ENCODE measurements around the gene DACH1.

DACH1 gene

DNA sequence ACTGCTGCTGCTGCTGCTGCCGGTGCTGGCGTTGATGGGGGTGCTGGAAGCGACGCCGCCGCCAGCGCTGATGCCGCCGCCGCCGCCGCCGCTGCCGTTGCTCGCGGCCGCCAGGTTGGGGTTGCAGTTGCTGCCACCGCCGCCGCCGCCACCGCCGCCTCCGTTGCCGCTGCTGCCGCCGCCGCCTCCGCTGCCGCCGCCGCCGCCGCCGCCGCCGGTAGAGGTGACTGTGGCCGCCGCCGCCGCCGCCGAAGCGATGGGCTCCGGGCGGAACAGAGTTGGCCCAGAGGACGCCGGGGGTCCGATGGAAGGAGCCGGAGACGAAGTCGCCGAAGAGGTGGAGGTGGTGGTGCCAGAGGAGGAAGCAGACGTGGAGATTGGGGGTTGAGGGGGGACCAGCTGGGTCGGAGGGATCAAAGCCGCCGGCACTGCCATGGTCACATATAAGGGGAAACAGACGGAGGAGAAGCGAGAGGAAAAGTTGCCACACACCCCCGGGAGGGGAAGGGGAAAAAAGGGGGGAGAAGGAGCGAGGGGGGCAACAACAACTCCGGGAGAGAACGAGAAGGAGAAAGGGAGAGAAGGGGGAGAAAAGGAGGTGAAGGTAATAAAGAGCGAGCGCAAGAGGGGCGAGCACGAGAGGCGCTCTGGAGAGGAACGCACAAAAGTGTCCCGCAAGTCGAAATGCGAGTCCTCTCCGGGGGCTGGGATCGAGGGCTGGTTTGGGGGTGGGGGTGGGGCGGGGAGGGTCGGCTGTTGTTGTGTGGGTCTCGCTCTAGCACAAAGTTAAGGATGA, 471 bp downstream of the DACH1 start (continued):
- TF ChIP-seq, protein P1, sequence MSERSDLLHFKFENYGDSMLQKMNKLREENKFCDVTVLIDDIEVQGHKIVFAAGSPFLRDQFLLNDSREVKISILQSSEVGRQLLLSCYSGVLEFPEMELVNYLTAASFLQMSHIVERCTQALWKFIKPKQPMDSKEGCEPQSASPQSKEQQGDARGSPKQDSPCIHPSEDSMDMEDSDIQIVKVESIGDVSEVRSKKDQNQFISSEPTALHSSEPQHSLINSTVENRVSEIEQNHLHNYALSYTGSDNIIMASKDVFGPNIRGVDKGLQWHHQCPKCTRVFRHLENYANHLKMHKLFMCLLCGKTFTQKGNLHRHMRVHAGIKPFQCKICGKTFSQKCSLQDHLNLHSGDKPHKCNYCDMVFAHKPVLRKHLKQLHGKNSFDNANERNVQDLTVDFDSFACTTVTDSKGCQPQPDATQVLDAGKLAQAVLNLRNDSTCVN (tag by site-specific recombination; optimal IDR thresholded peaks at IDR 0.05) = peak; percentile 62
- TF ChIP-seq ZBTB7A (tag by site-specific recombination; IDR thresholded peaks at IDR 0.05; ENCODE audit: low read depth) = no peak
- TF ChIP-seq, protein P2, sequence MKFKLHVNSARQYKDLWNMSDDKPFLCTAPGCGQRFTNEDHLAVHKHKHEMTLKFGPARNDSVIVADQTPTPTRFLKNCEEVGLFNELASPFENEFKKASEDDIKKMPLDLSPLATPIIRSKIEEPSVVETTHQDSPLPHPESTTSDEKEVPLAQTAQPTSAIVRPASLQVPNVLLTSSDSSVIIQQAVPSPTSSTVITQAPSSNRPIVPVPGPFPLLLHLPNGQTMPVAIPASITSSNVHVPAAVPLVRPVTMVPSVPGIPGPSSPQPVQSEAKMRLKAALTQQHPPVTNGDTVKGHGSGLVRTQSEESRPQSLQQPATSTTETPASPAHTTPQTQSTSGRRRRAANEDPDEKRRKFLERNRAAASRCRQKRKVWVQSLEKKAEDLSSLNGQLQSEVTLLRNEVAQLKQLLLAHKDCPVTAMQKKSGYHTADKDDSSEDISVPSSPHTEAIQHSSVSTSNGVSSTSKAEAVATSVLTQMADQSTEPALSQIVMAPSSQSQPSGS (tag by site-specific recombination; IDR thresholded peaks at IDR 0.05; ENCODE audit: low read depth) = no peak
- TF ChIP-seq SP3 (tag by site-specific recombination; IDR thresholded peaks at IDR 0.05) = no peak
- TF ChIP-seq ZNF2 (tag by site-specific recombination; IDR thresholded peaks at IDR 0.05) = no peak
- TF ChIP-seq, protein P3, sequence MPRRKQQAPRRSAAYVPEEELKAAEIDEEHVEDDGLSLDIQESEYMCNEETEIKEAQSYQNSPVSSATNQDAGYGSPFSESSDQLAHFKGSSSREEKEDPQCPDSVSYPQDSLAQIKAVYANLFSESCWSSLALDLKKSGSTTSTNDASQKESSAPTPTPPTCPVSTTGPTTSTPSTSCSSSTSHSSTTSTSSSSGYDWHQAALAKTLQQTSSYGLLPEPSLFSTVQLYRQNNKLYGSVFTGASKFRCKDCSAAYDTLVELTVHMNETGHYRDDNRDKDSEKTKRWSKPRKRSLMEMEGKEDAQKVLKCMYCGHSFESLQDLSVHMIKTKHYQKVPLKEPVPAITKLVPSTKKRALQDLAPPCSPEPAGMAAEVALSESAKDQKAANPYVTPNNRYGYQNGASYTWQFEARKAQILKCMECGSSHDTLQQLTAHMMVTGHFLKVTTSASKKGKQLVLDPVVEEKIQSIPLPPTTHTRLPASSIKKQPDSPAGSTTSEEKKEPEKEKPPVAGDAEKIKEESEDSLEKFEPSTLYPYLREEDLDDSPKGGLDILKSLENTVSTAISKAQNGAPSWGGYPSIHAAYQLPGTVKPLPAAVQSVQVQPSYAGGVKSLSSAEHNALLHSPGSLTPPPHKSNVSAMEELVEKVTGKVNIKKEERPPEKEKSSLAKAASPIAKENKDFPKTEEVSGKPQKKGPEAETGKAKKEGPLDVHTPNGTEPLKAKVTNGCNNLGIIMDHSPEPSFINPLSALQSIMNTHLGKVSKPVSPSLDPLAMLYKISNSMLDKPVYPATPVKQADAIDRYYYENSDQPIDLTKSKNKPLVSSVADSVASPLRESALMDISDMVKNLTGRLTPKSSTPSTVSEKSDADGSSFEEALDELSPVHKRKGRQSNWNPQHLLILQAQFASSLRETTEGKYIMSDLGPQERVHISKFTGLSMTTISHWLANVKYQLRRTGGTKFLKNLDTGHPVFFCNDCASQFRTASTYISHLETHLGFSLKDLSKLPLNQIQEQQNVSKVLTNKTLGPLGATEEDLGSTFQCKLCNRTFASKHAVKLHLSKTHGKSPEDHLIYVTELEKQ (tag by site-specific recombination; IDR thresholded peaks at IDR 0.05; ENCODE audit: borderline replicate concordance) = no peak
- TF ChIP-seq ZNF37A (tag by site-specific recombination; IDR thresholded peaks at IDR 0.05) = no peak
- TF ChIP-seq ZNF621 (tag by site-specific recombination; IDR thresholded peaks at IDR 0.05) = no peak
- TF ChIP-seq ZNF544 (tag by site-specific recombination; IDR thresholded peaks at IDR 0.05) = no peak

DNA sequence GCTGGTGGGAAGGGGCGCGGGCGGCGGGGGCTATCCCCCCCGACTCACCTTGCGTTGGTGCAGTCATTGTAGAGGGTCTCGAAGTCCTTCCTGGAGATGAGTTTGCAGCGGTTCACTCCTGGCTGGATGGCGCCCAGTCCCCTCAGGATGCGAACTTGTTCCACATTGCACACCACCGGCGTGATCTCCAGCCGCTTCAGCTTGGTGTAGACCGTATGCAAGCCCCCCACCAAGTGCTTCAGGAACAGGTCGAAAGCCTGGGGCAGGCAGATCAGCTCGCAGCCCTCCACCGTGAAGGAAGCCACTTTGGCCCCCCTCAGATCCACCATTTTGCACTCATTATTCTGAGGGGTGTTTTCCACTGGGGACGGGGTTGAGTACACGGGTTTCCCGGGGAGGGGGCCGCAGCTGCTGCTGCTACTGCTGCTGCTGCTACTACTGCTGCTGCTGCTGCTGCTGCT, 1.1 kb downstream of the DACH1 start:
- no peaks in the 10 kb centered on the region for H3K9me3 ChIP-seq (ENCODE audit: control insufficient read depth, insufficient read depth, low read depth, low read length)
- ChIA-PET POLR2A (no interaction called here), CTCF (interaction anchor here (1.6 kb wide), 1 partner anchor 546 kb away, joined by 3 read pairs; no protein-coding TSS in a partner anchor)
- peak overlapping the region; percentile 88 for H3K4me3 ChIP-seq (ENCODE audit: low read depth, low read length)
- H3K4me1 ChIP-seq (ENCODE audit: control insufficient read depth, insufficient read depth, low read length) = peaks cover 5% of the 10 kb centered on the region; the same call in 1 of the 2 replicates
- no peaks in the 10 kb centered on the region for H3K36me3 ChIP-seq (ENCODE audit: control insufficient read depth in 2 of 2, insufficient read depth in 1 of 2, low read length in 2 of 2)
- peak overlapping the region; percentile 92 for H3K27ac ChIP-seq (ENCODE audit: extremely low read depth, low read depth, low read length)
- TF ChIP-seq, protein P4, sequence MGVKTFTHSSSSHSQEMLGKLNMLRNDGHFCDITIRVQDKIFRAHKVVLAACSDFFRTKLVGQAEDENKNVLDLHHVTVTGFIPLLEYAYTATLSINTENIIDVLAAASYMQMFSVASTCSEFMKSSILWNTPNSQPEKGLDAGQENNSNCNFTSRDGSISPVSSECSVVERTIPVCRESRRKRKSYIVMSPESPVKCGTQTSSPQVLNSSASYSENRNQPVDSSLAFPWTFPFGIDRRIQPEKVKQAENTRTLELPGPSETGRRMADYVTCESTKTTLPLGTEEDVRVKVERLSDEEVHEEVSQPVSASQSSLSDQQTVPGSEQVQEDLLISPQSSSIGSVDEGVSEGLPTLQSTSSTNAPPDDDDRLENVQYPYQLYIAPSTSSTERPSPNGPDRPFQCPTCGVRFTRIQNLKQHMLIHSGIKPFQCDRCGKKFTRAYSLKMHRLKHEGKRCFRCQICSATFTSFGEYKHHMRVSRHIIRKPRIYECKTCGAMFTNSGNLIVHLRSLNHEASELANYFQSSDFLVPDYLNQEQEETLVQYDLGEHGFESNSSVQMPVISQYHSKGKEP (tag by site-specific recombination; IDR thresholded peaks at IDR 0.05) = peak; percentile 80
- TF ChIP-seq, protein P5, sequence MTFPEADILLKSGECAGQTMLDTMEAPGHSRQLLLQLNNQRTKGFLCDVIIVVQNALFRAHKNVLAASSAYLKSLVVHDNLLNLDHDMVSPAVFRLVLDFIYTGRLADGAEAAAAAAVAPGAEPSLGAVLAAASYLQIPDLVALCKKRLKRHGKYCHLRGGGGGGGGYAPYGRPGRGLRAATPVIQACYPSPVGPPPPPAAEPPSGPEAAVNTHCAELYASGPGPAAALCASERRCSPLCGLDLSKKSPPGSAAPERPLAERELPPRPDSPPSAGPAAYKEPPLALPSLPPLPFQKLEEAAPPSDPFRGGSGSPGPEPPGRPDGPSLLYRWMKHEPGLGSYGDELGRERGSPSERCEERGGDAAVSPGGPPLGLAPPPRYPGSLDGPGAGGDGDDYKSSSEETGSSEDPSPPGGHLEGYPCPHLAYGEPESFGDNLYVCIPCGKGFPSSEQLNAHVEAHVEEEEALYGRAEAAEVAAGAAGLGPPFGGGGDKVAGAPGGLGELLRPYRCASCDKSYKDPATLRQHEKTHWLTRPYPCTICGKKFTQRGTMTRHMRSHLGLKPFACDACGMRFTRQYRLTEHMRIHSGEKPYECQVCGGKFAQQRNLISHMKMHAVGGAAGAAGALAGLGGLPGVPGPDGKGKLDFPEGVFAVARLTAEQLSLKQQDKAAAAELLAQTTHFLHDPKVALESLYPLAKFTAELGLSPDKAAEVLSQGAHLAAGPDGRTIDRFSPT (tag by site-specific recombination; IDR thresholded peaks at IDR 0.05) = no peak
- TF ChIP-seq, protein P6, sequence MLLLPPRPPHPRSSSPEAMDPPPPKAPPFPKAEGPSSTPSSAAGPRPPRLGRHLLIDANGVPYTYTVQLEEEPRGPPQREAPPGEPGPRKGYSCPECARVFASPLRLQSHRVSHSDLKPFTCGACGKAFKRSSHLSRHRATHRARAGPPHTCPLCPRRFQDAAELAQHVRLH (tag by site-specific recombination; IDR thresholded peaks at IDR 0.05) = no peak
- no peak for TF ChIP-seq ZNF600 (tag by site-specific recombination; IDR thresholded peaks at IDR 0.05)
- TF ChIP-seq ZNF311 (tag by site-specific recombination; IDR thresholded peaks at IDR 0.05; ENCODE audit: borderline replicate concordance) = no peak
- TF ChIP-seq ZNF146 (tag by site-specific recombination; IDR thresholded peaks at IDR 0.05) = no peak
- TF ChIP-seq, protein P7, sequence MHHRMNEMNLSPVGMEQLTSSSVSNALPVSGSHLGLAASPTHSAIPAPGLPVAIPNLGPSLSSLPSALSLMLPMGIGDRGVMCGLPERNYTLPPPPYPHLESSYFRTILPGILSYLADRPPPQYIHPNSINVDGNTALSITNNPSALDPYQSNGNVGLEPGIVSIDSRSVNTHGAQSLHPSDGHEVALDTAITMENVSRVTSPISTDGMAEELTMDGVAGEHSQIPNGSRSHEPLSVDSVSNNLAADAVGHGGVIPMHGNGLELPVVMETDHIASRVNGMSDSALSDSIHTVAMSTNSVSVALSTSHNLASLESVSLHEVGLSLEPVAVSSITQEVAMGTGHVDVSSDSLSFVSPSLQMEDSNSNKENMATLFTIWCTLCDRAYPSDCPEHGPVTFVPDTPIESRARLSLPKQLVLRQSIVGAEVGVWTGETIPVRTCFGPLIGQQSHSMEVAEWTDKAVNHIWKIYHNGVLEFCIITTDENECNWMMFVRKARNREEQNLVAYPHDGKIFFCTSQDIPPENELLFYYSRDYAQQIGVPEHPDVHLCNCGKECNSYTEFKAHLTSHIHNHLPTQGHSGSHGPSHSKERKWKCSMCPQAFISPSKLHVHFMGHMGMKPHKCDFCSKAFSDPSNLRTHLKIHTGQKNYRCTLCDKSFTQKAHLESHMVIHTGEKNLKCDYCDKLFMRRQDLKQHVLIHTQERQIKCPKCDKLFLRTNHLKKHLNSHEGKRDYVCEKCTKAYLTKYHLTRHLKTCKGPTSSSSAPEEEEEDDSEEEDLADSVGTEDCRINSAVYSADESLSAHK (tag by site-specific recombination; IDR thresholded peaks at IDR 0.05) = peak; percentile 7; the same call in 1 of the 2 replicates
- TF ChIP-seq, protein P8, sequence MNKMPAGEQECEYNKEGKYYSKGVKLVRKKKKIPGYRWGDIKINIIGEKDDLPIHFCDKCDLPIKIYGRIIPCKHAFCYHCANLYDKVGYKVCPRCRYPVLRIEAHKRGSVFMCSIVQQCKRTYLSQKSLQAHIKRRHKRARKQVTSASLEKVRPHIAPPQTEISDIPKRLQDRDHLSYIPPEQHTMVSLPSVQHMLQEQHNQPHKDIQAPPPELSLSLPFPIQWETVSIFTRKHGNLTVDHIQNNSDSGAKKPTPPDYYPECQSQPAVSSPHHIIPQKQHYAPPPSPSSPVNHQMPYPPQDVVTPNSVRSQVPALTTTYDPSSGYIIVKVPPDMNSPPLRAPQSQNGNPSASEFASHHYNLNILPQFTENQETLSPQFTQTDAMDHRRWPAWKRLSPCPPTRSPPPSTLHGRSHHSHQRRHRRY (tag by site-specific recombination; IDR thresholded peaks at IDR 0.05) = no peak
- TF ChIP-seq, protein P9, sequence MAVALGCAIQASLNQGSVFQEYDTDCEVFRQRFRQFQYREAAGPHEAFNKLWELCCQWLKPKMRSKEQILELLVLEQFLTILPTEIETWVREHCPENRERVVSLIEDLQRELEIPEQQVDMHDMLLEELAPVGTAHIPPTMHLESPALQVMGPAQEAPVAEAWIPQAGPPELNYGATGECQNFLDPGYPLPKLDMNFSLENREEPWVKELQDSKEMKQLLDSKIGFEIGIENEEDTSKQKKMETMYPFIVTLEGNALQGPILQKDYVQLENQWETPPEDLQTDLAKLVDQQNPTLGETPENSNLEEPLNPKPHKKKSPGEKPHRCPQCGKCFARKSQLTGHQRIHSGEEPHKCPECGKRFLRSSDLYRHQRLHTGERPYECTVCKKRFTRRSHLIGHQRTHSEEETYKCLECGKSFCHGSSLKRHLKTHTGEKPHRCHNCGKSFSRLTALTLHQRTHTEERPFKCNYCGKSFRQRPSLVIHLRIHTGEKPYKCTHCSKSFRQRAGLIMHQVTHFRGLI (tag by site-specific recombination; IDR thresholded peaks at IDR 0.05) = no peak
